SH-SY5Y (cell line): Measurements from ENCODE around the gene OR52N5.

Experiments used
- GATA2 ChIP-seq: IDR thresholded peaks from 2 replicates; pipeline ENCODE4 v1.6.1; 2011; ENCODE audit warnings: mild to moderate bottlenecking, low read depth, low read length
- GATA3 ChIP-seq: IDR thresholded peaks from 2 replicates; pipeline ENCODE4 v1.6.1; 2011; ENCODE audit warnings: low read depth, mild to moderate bottlenecking, low read length, moderate library complexity

OR52N5 gene

GRCh38 chr11:5783255-5783654, at the start of gene OR52N5:
TSS of gene OR52N5 (minus strand) at chr11:5783355. CDS start at chr11:5778634, 4,721 bp downstream.
- no peak for TF ChIP-seq GATA2
- TF ChIP-seq GATA3 = no peak

GRCh38 chr11:5831196-5831829, 48.2 kb upstream of the OR52N5 start:
- TF ChIP-seq GATA2 (no peak), GATA3 (no peak)

- TF ChIP-seq GATA2 (no peak), GATA3 (no peak)
Observed at GRCh38 chr11:5818245-5818886, 35.2 kb upstream of the OR52N5 start.

- TF ChIP-seq GATA2 = no peak
- no peak for TF ChIP-seq GATA3
Observed at GRCh38 chr11:5815534-5815933, 32.4 kb upstream of the OR52N5 start.

GRCh38 chr11:5809905-5810795, 27.0 kb upstream of the OR52N5 start:
- TF ChIP-seq GATA3 (no peak), GATA2 (no peak)

GRCh38 chr11:5809122-5809519, 26.0 kb upstream of the OR52N5 start:
- TF ChIP-seq GATA2 = no peak
- no peak for TF ChIP-seq GATA3

GRCh38 chr11:5808500-5809121, 25.5 kb upstream of the OR52N5 start, which contains the start of gene OR52N2:
TSS of gene OR52N2 (plus strand) at chr11:5808924. CDS start at chr11:5820336, 11,412 bp downstream.
- TF ChIP-seq GATA3 (no peak), GATA2 (no peak)

GRCh38 chr11:5807580-5807979, 24.4 kb upstream of the OR52N5 start:
- no peak for TF ChIP-seq GATA2
- no peak for TF ChIP-seq GATA3

- no peak for TF ChIP-seq GATA2
- TF ChIP-seq GATA3 = no peak
Observed at GRCh38 chr11:5803982-5804381, 20.8 kb upstream of the OR52N5 start.

- TF ChIP-seq GATA3 = no peak
- TF ChIP-seq GATA2 = no peak
Observed at GRCh38 chr11:5796541-5796940, 13.4 kb upstream of the OR52N5 start.

GRCh38 chr11:5791165-5791564, 8.0 kb upstream of the OR52N5 start, which contains the start of gene OR52N1:
TSS of gene OR52N1 (minus strand) at chr11:5791265. CDS start at chr11:5788816, 2,449 bp downstream.
- TF ChIP-seq GATA2 = no peak
- TF ChIP-seq GATA3 = no peak

GRCh38 chr11:5767056-5767455, 16.1 kb downstream of the OR52N5 start:
- TF ChIP-seq GATA2 (no peak), GATA3 (no peak)

GRCh38 chr11:5753943-5754342, 29.2 kb downstream of the OR52N5 start, which contains the start of gene OR52N4:
TSS of gene OR52N4 (plus strand) at chr11:5754243. CDS start at chr11:5754741, 498 bp downstream.
- TF ChIP-seq GATA3 (no peak), GATA2 (no peak)

- TF ChIP-seq GATA2 (no peak), GATA3 (no peak)
Observed at GRCh38 chr11:5749836-5750235, 33.3 kb downstream of the OR52N5 start.
